Effector CD8-positive, alpha-beta T cell (primary cell): ENCODE measurements around the gene GIGYF2.
"Not testable (repeated sequence)": the region's sequence is repeated elsewhere in the genome, so short reads cannot be mapped to it uniquely, and the experiment has no call there.

Experiments
- DNase-seq: peaks from one replicate; lab custom pipeline; 2025; lab: John Stamatoyannopoulos, UW

Gene GIGYF2

GRCh38 chr2:232687382-232688160 is 9.6 kb upstream of the GIGYF2 start:
- DNase-seq, result no peak

- DNase-seq, result no peak
Measured at GRCh38 chr2:232688201-232688600, 8.9 kb upstream of the GIGYF2 start.

- DNase-seq, result no peak
Measured at GRCh38 chr2:232689152-232689910, 7.8 kb upstream of the GIGYF2 start.

- DNase-seq, result not testable (repeated sequence)
Measured at GRCh38 chr2:232691117-232691516, 6.0 kb upstream of the GIGYF2 start.

DNA sequence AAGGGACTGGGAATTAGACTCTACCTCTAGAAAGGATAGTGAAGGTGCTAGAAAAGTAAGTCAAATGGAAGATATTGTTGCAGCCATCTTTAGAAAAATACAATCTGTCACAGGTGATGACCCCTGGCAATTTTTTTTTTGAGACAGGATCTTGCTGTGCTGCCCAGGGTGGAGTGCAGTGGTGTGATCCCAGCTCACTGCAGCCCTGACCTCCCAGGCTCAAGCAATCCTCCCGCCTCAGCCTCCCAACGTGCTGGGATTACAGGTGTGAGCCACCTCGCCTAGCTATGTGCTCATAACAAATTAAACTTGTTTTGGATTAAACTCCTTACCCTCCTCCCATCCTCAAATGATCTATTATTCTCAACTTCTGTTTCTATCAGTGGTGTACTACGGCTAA is 3.8 kb upstream of the GIGYF2 start:
- no peak for DNase-seq

GRCh38 chr2:232696609-232697058 is 497 bp upstream of the GIGYF2 start:
- DNase-seq, result no peak

DNA sequence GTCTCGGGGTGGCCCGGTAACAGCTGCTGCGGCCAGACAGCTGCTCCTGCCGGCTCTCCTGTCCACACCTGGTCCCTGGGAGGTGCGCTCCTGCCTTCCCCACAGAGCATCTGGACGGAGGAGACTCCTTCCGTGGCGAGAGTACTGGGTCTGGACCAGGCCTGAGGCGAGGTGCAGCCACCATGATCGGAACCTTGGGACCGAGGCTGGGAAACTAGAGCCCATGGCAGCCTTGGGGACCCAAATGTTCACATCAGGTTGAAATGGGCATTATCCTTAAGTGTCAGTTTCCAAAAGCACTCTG is 628 bp downstream of the GIGYF2 start:
- DNase-seq, result no peak

DNA sequence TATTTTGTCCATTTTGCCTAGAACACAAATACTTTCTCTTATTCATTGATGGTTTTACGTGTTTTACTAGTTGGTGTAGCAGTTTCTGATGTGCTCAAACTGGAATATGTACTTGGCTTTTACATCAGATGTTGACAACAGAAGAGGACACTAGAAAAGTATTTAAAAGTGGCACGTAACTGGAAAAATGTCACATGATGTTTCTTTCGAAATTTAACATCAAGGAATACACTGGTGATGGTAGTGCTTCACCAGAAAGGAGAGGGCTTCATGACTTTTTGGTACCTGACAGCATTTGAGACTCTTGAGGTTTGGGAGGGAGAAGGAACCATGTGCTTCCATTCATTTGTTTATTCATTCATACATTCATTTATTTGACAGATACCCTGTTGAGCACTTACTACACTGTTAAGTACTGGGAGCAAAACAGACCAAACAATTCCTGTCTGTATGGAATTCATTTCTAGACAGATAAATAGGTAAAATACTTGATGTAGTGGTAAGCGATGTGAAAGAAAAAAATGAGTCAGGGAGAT is 1.5 kb downstream of the GIGYF2 start:
- no peak for DNase-seq

GRCh38 chr2:232699110-232699509 is 2.0 kb downstream of the GIGYF2 start:
- no peak for DNase-seq

- no peak for DNase-seq
Measured at GRCh38 chr2:232700154-232700553, 3.0 kb downstream of the GIGYF2 start.

DNA sequence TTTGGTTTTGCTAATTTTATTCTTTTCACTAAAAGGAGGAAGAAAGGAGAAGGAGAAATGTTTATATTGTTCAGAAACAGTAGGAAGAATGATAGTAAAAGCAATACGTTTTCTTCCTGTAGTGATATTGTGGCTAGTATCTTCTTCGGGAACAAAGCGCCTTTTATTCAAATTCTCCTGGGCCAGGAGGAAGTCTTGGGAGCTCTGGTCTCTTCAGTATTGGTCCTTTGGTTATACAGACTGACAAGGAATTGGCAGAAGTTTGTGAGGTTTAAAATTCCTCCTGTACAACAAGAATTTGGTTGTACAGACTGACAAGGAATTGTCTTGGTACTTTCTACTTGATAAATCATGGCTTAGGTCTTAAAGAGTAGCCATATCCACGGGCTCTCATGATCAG is 9.9 kb downstream of the GIGYF2 start:
- DNase-seq, result no peak

DNA sequence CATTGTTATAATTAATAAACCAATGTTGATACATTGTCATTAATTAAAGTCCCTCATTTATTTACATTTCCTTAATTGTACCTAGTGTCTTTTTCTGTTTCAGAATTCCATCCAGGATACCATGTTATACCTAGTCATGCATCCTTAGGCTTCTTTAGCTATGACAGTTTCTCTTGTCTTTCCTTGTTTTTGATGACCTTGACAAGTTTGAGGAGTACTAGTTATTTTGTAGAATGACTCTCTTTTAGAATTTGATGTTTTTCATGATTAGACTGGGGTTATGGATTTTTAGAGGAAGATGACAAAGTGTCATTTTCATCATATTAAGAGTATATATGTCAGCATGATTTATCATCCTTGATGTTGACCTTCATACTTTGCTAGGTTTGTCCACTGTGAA is 16.4 kb downstream of the GIGYF2 start:
- no peak for DNase-seq

DNA sequence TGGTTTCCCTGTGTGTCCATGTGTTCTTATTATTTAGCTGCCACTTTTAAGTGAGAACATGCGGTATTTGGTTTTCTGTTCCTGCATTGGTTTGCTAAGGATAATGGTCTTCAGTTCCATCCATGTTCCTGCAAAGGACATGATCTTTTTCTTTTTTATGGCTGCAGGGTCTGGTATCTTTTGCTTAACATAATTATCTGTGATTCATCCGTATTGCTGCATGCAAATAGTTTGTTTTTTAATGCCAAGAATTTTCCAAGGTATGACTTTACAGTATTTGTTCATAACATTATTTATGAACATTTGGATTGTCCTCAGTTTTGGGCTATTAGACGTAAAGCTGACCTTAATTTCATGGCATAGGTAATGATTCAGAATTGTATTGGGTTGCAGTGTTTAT is 17.8 kb downstream of the GIGYF2 start:
- DNase-seq, result no peak

- not testable (repeated sequence) for DNase-seq
Measured at GRCh38 chr2:232720056-232720455, 22.9 kb downstream of the GIGYF2 start.

- no peak for DNase-seq
Measured at GRCh38 chr2:232721261-232721660, 24.1 kb downstream of the GIGYF2 start.

GRCh38 chr2:232721882-232722281 is 24.8 kb downstream of the GIGYF2 start:
- DNase-seq, result no peak

DNA sequence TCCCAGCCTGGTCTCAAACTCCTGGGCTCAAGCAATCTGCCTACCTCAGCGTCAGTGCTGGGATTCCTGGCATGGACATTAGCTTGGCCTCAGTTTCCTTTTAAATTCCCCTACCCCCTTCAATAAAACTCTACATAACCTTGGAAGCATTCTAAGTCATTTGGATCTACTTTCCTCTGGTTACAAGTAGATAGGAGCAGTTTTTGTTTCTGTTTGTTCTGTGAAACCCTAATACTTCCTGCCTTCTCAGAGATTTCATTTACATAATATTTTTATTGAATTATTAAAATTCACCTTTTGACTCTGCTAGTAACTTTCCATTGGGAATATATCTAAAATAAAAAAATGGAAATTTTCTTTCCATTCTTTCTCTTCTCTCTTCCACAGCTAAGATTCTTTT is 25.9 kb downstream of the GIGYF2 start:
- no peak for DNase-seq

- no peak for DNase-seq
Measured at GRCh38 chr2:232728785-232729184, 31.7 kb downstream of the GIGYF2 start.

- no peak for DNase-seq
Measured at GRCh38 chr2:232731470-232731869, 34.3 kb downstream of the GIGYF2 start.

GRCh38 chr2:232741294-232741693 is 44.2 kb downstream of the GIGYF2 start:
- no peak for DNase-seq

- no peak for DNase-seq
Measured at GRCh38 chr2:232741972-232742371, 44.8 kb downstream of the GIGYF2 start.

DNA sequence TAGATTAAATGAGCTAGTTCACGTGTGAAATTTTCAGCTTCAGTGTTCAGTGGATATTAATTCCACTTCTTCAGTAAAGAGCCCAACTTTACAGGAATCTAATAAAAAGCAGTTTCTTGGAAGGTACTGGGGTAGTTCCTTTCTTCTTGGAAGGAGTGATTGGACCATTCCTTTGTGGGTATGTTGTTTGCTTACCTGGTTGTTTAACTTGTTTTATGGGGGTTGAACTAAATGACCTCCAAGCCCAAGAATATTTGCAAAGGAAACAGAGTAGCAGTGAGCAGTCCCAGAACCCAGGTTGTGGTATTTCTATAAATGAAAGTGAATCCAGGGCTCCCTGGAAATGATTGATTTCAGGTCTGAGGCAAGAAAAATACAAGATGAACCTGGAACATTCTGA is 47.8 kb downstream of the GIGYF2 start:
- no peak for DNase-seq

GRCh38 chr2:232748038-232748437 is 50.9 kb downstream of the GIGYF2 start:
- DNase-seq, result no peak
